SJCRH30 (cell line): ENCODE measurements around the gene SLC9A9. TPM values are rescaled to one million over a fixed set of nuclear protein-coding genes. Genes with fewer than 3 reads are reported as not detected.

Experiments used
- DNase-seq, 2 experiments: peaks; one replicate each; pipeline ENCODE4 v3.0.0-alpha.2; 2015 to 2020
- H3K27ac ChIP-seq: fragments of 250-450 bp; sonication (Bioruptor Pico); 2 replicates; pipeline ENCODE4 v1.5.1; 2020; ENCODE audit warnings: mild to moderate bottlenecking, moderate library complexity
- H3K27me3 ChIP-seq: fragments of 250-450 bp; sonication (Bioruptor Pico); 2 replicates; pipeline ENCODE4 v1.5.1; 2020; ENCODE audit warnings: mild to moderate bottlenecking, moderate library complexity
- H3K36me3 ChIP-seq: fragments of 250-450 bp; sonication (Bioruptor Pico); 2 replicates; pipeline ENCODE4 v1.5.1; 2020; ENCODE audit warnings: mild to moderate bottlenecking, moderate library complexity
- H3K4me1 ChIP-seq: fragments of 250-450 bp; sonication (Bioruptor Pico); 2 replicates; pipeline ENCODE4 v1.5.1; 2020; ENCODE audit warnings: mild to moderate bottlenecking, moderate library complexity
- H3K4me3 ChIP-seq: fragments of 250-450 bp; sonication (Bioruptor Pico); 2 replicates; pipeline ENCODE4 v1.5.1; 2020; ENCODE audit warnings: mild to moderate bottlenecking, moderate library complexity
- H3K9me3 ChIP-seq: fragments of 250-450 bp; sonication (Bioruptor Pico); replicated peaks from 2 replicates; pipeline ENCODE4 v1.5.1; 2020; ENCODE audit warnings: mild to moderate bottlenecking, moderate library complexity
- total RNA-seq: library from RNA; depleted of rRNA; stranded (reverse); fragments of >200 nt; shearing (Covaris generic); gene quantifications from 2 replicates; pipeline ENCODE4 v1.2.3, GENCODE V29; 2014

SLC9A9 gene
- total RNA-seq, 1 experiment from 2014 or later = 1.4 TPM

- H3K36me3 ChIP-seq = no peaks in the 10 kb centered on the region
- no peaks in the 10 kb centered on the region for H3K9me3 ChIP-seq
- no peak for DNase-seq
- no peak overlapping the region for H3K4me3 ChIP-seq
- no peaks in the 10 kb centered on the region for H3K27me3 ChIP-seq
- H3K4me1 ChIP-seq = no peaks in the 10 kb centered on the region
- H3K27ac ChIP-seq = no peak overlapping the region
These were observed 458.9 kb downstream of the SLC9A9 start for GRCh38 chr3:143389388-143389787.

DNA sequence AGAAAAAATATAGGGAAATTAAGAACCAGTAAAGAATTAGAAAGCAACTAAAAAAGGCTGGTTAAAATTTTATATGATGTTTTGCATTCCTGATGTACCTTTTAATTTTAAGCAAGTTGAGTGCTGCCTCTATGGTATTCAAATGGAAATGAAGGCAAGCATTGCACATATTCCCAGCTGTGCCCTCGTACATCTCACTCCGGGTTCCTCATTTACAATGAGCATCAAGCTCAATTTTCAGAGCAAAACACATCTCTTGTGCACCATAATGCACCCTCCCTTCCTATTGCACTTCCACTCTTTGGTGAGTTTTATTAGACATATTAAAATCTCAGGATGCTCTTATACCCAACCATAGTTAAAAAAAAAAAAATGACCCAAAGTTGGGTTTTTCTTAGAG lies 460.8 kb downstream of the SLC9A9 start:
- H3K27me3 ChIP-seq = no peaks in the 10 kb centered on the region
- H3K4me3 ChIP-seq = no peak overlapping the region
- no peak overlapping the region for H3K27ac ChIP-seq
- H3K9me3 ChIP-seq = no peaks in the 10 kb centered on the region
- no peak for DNase-seq
- H3K36me3 ChIP-seq = no peaks in the 10 kb centered on the region
- H3K4me1 ChIP-seq = no peaks in the 10 kb centered on the region

DNA sequence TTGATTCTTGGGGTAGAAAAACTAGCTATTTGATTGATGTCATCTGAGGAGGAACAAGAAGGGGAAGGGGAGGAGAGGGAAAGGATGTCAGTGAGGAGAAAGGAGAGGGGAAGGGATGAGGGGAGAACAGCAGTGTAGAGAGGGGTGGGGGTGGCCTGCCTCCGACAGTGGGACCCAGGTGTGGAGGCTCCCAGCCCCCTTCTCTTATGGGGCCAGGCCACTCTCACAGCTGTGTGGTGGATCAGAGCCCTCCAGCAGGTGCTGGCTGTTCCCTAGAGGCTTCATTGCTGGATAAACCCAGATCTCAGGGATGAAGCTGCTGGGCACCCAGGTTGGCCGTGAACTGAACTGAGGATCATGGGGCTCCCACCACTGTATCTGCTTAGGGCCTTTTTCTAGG lies 464.2 kb downstream of the SLC9A9 start:
- no peaks in the 10 kb centered on the region for H3K36me3 ChIP-seq
- no peak for DNase-seq
- H3K4me3 ChIP-seq = no peak overlapping the region
- no peaks in the 10 kb centered on the region for H3K4me1 ChIP-seq
- H3K27ac ChIP-seq = no peak overlapping the region
- H3K27me3 ChIP-seq = no peaks in the 10 kb centered on the region
- H3K9me3 ChIP-seq = no peaks in the 10 kb centered on the region

DNA sequence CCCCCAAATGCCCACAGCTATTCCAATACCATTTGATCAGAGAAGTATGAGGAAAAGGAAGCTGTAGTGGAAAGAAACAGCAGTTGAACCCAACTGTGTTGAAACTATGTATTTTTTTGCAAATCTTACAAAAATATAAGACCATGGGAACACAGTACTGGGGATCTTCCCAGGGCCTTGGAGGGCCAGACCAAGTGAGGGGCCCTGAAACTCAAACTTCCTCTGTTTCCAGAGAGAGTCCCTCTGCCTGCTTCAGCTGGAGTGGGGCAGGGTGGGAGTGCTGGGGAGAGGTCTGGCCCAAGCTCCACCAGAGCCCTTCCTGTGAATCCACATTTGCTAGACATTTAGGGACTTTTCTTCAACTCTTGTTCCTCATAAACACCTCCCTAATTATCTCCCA lies 464.8 kb downstream of the SLC9A9 start:
- no peak for DNase-seq
- Histone ChIP-seq H3K4me3 (no peak overlapping the region), H3K27ac (no peak overlapping the region), H3K36me3 (no peaks in the 10 kb centered on the region), H3K9me3 (no peaks in the 10 kb centered on the region), H3K4me1 (no peaks in the 10 kb centered on the region), H3K27me3 (no peaks in the 10 kb centered on the region)

GRCh38 chr3:143382816-143383215 lies 465.5 kb downstream of the SLC9A9 start:
- DNase-seq = no peak
- Histone ChIP-seq H3K4me1 (no peaks in the 10 kb centered on the region), H3K27ac (no peak overlapping the region), H3K36me3 (no peaks in the 10 kb centered on the region), H3K27me3 (no peaks in the 10 kb centered on the region), H3K9me3 (no peaks in the 10 kb centered on the region), H3K4me3 (no peak overlapping the region)

GRCh38 chr3:143380449-143380848 lies 467.8 kb downstream of the SLC9A9 start:
- H3K4me3 ChIP-seq = no peak overlapping the region
- H3K36me3 ChIP-seq = no peaks in the 10 kb centered on the region
- no peaks in the 10 kb centered on the region for H3K27me3 ChIP-seq
- H3K4me1 ChIP-seq = no peaks in the 10 kb centered on the region
- H3K27ac ChIP-seq = no peak overlapping the region
- no peak for DNase-seq
- H3K9me3 ChIP-seq = no peaks in the 10 kb centered on the region

DNA sequence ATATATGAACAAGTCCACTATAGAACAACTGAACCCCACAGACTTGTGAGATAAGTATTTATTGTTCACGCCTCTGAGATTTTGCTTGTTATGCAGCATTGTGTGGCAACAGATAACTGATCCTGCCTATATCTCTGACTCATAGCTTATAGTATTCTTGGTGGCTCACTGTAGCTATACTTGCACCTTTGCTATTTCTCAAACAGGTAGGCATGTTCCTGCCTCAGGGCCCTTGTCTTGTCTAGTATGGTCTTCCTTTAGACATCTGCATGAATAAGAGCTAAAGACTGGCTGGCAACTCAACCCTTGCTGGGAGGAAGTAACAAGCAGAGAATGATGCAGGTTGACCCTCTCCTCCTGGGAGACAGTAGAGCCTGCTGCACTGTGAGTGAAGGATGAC lies 472.6 kb downstream of the SLC9A9 start:
- Histone ChIP-seq H3K27me3 (no peaks in the 10 kb centered on the region), H3K4me1 (no peaks in the 10 kb centered on the region), H3K27ac (no peak overlapping the region), H3K36me3 (no peaks in the 10 kb centered on the region), H3K4me3 (no peak overlapping the region), H3K9me3 (no peaks in the 10 kb centered on the region)
- DNase-seq = no peak

DNA sequence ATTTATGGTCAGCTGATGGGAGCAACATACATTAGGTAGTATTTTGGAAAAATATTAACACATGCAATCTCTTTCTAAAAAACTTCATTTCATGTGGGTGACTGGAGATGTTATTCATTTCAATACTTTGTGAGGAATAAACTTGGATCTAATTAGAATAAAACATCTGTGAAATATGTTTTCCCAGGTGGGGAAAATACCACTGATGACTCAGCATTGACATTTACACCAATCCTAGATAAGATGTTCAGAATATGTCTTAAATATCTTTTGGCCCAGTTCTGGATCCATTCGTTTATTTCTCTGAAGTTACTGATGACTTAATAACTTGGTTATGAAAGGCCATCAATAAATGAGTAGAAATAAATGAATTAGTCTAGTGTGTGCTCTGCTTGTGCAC lies 481.1 kb downstream of the SLC9A9 start:
- Histone ChIP-seq H3K27me3 (no peaks in the 10 kb centered on the region), H3K4me1 (no peaks in the 10 kb centered on the region), H3K36me3 (no peaks in the 10 kb centered on the region), H3K9me3 (no peaks in the 10 kb centered on the region), H3K27ac (no peak overlapping the region), H3K4me3 (no peak overlapping the region)
- no peak for DNase-seq

GRCh38 chr3:143366672-143367071 lies 481.6 kb downstream of the SLC9A9 start:
- no peaks in the 10 kb centered on the region for H3K4me1 ChIP-seq
- H3K27ac ChIP-seq = no peak overlapping the region
- no peak overlapping the region for H3K4me3 ChIP-seq
- DNase-seq = no peak
- H3K9me3 ChIP-seq = no peaks in the 10 kb centered on the region
- H3K36me3 ChIP-seq = no peaks in the 10 kb centered on the region
- no peaks in the 10 kb centered on the region for H3K27me3 ChIP-seq

GRCh38 chr3:143363949-143364348 lies 484.3 kb downstream of the SLC9A9 start:
- DNase-seq = no peak
- no peaks in the 10 kb centered on the region for H3K4me1 ChIP-seq
- H3K27ac ChIP-seq = no peak overlapping the region
- H3K9me3 ChIP-seq = no peaks in the 10 kb centered on the region
- H3K27me3 ChIP-seq = peaks cover 4% of the 10 kb centered on the region
- no peak overlapping the region for H3K4me3 ChIP-seq
- no peaks in the 10 kb centered on the region for H3K36me3 ChIP-seq

DNA sequence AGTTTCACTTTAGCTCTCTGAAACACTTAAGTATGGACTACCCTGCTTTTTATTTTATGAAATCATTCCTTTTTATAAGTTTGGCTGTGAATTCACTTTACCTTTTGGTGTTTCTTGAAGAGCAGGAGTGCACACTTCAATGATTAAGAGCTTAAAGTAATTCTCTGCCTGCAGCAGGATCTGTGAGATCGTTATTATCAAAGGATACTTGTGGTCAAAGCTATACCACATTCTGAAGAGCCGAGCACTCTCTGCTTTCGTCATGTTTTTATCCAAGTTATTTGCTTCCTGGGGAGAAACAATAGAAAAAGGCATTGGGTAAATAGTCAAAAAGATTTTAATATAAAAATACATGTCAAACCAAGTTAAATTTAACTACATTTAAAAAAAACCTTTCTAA lies 485.0 kb downstream of the SLC9A9 start:
- Histone ChIP-seq H3K27ac (no peak overlapping the region), H3K9me3 (no peaks in the 10 kb centered on the region), H3K4me3 (no peak overlapping the region), H3K27me3 (peaks cover 4% of the 10 kb centered on the region), H3K4me1 (no peaks in the 10 kb centered on the region), H3K36me3 (no peaks in the 10 kb centered on the region)
- no peak for DNase-seq

DNA sequence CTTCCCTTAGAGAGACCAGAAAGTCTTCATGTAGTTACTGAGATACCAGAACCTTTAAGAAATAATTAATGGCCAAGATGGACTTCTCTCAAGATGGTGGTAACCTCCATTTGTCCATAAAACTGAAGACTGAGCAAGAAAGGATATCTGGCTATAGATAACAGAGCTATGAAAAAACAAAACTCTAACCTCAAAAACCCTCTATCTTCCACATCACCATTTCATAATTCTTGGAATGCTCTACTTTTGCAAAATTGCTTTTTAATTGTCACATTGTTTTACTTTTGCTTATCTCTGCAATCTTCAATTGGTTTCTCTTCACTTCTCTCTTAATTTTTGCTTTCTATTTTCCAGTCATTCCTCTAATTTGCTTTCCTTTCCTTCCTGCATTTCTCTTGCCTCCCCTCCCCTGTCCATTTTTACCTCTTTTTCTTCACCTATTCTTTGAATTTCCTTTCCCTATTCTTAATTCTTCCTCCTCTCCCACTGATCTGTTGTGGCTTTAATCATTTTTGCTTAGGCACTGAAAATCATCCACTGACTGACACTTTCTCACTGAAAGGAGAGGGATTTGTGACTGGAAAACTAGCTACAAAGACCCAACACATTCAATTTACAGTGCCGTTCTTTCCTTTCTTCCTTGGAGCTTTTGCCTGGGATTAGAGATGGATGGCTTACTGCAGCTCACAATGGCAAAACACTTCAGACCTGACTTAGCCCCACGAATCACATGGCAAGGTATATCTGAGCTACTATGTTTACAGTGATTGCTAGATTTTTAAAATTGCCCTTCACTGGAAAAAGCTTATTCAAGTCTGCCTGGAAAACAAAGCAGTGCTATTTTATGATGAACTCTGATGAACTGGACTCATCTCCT lies 485.9 kb downstream of the SLC9A9 start:
- H3K4me1 ChIP-seq = no peaks in the 10 kb centered on the region
- H3K27me3 ChIP-seq = peaks cover 4% of the 10 kb centered on the region
- H3K4me3 ChIP-seq = no peak overlapping the region

DNA sequence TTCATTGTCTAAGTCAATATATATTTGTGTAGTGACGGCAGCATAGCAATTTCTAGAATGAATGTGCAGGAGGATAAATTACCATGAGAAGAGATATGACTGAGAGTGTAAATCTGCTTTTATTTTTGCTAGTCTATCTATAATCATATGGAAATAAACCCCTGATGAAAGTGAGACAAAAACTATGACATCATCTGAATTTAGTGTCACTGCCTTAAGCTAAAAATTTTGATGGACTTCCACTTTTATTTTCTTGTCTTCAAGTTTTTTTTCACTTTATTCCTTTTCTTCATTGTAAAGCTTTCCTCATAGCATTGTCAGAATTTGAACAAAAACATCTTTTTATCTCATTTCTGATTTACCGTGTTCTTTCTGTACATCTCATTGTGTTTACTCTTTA lies 486.7 kb downstream of the SLC9A9 start:
- Histone ChIP-seq H3K36me3 (no peaks in the 10 kb centered on the region), H3K4me3 (no peak overlapping the region), H3K9me3 (no peaks in the 10 kb centered on the region), H3K27me3 (peaks cover 4% of the 10 kb centered on the region), H3K27ac (no peak overlapping the region), H3K4me1 (no peaks in the 10 kb centered on the region)
- DNase-seq = no peak

More for the DNA sequence above, 485.9 kb downstream of the SLC9A9 start:
- DNase-seq = no peak
- Histone ChIP-seq H3K27ac (no peak overlapping the region), H3K9me3 (no peaks in the 10 kb centered on the region), H3K36me3 (no peaks in the 10 kb centered on the region)

- peaks cover 4% of the 10 kb centered on the region for H3K27me3 ChIP-seq
- no peak for DNase-seq
These were observed 488.0 kb downstream of the SLC9A9 start for GRCh38 chr3:143360244-143360643.

GRCh38 chr3:143358793-143359491 lies 489.3 kb downstream of the SLC9A9 start:
- no peak for DNase-seq
- H3K9me3 ChIP-seq = no peaks in the 10 kb centered on the region
- H3K4me3 ChIP-seq = no peak overlapping the region
- H3K27me3 ChIP-seq = peaks cover 4% of the 10 kb centered on the region
- no peak overlapping the region for H3K27ac ChIP-seq
- H3K4me1 ChIP-seq = no peaks in the 10 kb centered on the region
- no peaks in the 10 kb centered on the region for H3K36me3 ChIP-seq

More at GRCh38 chr3:143360244-143360643, 488.0 kb downstream of the SLC9A9 start:
- no peaks in the 10 kb centered on the region for H3K4me1 ChIP-seq
- H3K9me3 ChIP-seq = no peaks in the 10 kb centered on the region
- H3K36me3 ChIP-seq = no peaks in the 10 kb centered on the region
- H3K27ac ChIP-seq = no peak overlapping the region
- no peak overlapping the region for H3K4me3 ChIP-seq
